Endothelial cell (in vitro differentiated cells): ENCODE measurements around the gene BCAR3. TPM values are rescaled to one million over a fixed set of nuclear protein-coding genes. Genes with fewer than 3 reads are reported as not detected.
"Not testable (repeated sequence)": the region's sequence is repeated elsewhere in the genome, so short reads cannot be mapped to it uniquely, and the experiment has no call there.

Experiments
- DNase-seq: peaks from one replicate; pipeline ENCODE4 v3.0.0; 2021; ENCODE audit warnings: low spot score
- H3K27ac Mint-ChIP-seq: one replicate; pipeline ENCODE4 v1.8.0; 2021; ENCODE audit warnings: mixed read lengths, inconsistent platforms; ENCODE audit not compliant: unreplicated experiment
- H3K27me3 Mint-ChIP-seq: one replicate; pipeline ENCODE4 v1.8.0; 2021; ENCODE audit warnings: mild to moderate bottlenecking, moderate library complexity, mixed read lengths, inconsistent platforms; ENCODE audit not compliant: unreplicated experiment
- H3K36me3 Mint-ChIP-seq: one replicate; pipeline ENCODE4 v1.8.0; 2021; ENCODE audit warnings: mild to moderate bottlenecking, low read depth, mixed read lengths, inconsistent platforms; ENCODE audit not compliant: unreplicated experiment
- H3K4me1 Mint-ChIP-seq: one replicate; pipeline ENCODE4 v1.8.0; 2021; ENCODE audit warnings: mild to moderate bottlenecking, mixed read lengths, inconsistent platforms; ENCODE audit not compliant: unreplicated experiment
- H3K4me3 Mint-ChIP-seq: one replicate; pipeline ENCODE4 v1.8.0; 2021; ENCODE audit warnings: mild to moderate bottlenecking, mixed read lengths, inconsistent platforms; ENCODE audit not compliant: unreplicated experiment
- H3K9me3 Mint-ChIP-seq: one replicate; pipeline ENCODE4 v1.8.0; 2021; ENCODE audit warnings: mixed read lengths, inconsistent platforms; ENCODE audit not compliant: unreplicated experiment
- CTCF ChIP-seq: fragments of 200-600 bp; sonication (generic); IDR thresholded peaks from one replicate; pipeline ENCODE4 v1.5.0; 2021; ENCODE audit warnings: antibody characterized with exemption; ENCODE audit not compliant: unreplicated experiment
- total RNA-seq: library from RNA; stranded (reverse); fragmentation: NEBNext Ultra II Directional; extraction: Animal tissue kit (Norgen Biotek cat#: 25700); gene quantifications from one replicate; pipeline ENCODE4 v1.2.1, GENCODE V29; 2021; ENCODE audit not compliant: unreplicated experiment

The BCAR3 gene
- total RNA-seq, 1 donor from 2014 or later, result 19.9 TPM

GRCh38 chr1:93675271-93675670 lies 6.4 kb downstream of the BCAR3 start:
- no peak for TF ChIP-seq CTCF

DNA sequence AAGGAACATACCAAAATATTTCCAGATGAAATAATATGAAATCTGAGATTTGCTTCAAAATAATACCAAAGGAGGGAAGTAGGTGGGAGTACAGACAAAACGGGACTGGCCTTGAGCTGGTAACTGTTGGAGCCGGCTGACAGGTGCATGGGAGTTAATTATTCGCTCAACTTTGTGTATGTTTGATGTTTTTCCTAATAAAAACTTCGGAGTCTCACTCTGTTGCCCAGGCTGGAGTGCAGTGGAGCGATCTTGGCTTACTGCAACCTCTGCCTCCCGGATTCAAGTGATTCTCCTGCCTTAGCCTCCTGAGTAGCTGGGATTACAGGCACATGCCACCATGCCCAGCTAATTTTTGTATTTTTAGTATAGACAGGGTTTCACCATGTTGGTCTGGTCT lies 7.6 kb downstream of the BCAR3 start:
- Mint-ChIP-seq H3K4me1 (peaks cover 52% of the 10 kb centered on the region), H3K36me3 (peaks cover 15% of the 10 kb centered on the region)
- not testable (repeated sequence) for DNase-seq, H3K9me3 Mint-ChIP-seq, H3K27me3 Mint-ChIP-seq, H3K4me3 Mint-ChIP-seq, H3K27ac Mint-ChIP-seq

More at GRCh38 chr1:93675271-93675670, 6.4 kb downstream of the BCAR3 start:
- Mint-ChIP-seq H3K9me3 (no peaks in the 10 kb centered on the region), H3K36me3 (peaks cover 9% of the 10 kb centered on the region), H3K27me3 (peaks cover 3% of the 10 kb centered on the region), H3K4me3 (no peak overlapping the region), H3K4me1 (peaks cover 53% of the 10 kb centered on the region), H3K27ac (no peak overlapping the region)
- no peak for DNase-seq

- TF ChIP-seq CTCF, result no peak
- no peak overlapping the region for H3K4me3 Mint-ChIP-seq
- peaks cover 51% of the 10 kb centered on the region for H3K4me1 Mint-ChIP-seq
Measured at GRCh38 chr1:93673163-93673829, 8.3 kb downstream of the BCAR3 start.

GRCh38 chr1:93672477-93673162 lies 9.0 kb downstream of the BCAR3 start:
- Mint-ChIP-seq H3K9me3 (no peaks in the 10 kb centered on the region), H3K4me3 (no peak overlapping the region), H3K4me1 (peaks cover 54% of the 10 kb centered on the region), H3K36me3 (peaks cover 15% of the 10 kb centered on the region), H3K27ac (no peak overlapping the region), H3K27me3 (peaks cover 6% of the 10 kb centered on the region)
- DNase-seq, result no peak
- TF ChIP-seq CTCF, result no peak

More at GRCh38 chr1:93673163-93673829, 8.3 kb downstream of the BCAR3 start:
- H3K36me3 Mint-ChIP-seq, result peaks cover 15% of the 10 kb centered on the region
- no peak for DNase-seq
- H3K27me3 Mint-ChIP-seq, result peaks cover 3% of the 10 kb centered on the region
- no peaks in the 10 kb centered on the region for H3K9me3 Mint-ChIP-seq
- no peak overlapping the region for H3K27ac Mint-ChIP-seq

DNA sequence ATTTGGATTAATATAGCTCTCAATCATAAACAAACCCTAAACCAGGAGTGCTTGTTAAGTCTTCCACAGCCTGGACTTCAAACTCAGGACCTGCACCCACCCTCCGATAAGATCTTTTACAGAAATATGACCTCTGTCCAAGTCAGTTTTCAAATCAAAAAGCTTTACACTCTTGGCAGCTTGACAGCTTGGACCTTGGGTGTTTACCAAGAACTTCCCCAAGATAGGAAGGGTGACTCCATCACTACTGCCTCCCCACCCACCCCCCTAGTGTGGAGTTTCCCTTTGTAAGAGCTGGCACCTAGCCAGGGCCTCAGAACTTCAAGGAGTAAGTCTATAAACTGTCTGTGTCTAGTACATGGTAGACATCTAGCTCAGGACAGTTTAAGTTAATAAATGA lies 9.6 kb downstream of the BCAR3 start:
- no peak for TF ChIP-seq CTCF
- H3K27ac Mint-ChIP-seq, result no peak overlapping the region
- H3K27me3 Mint-ChIP-seq, result peaks cover 6% of the 10 kb centered on the region
- no peak overlapping the region for H3K4me3 Mint-ChIP-seq
- DNase-seq, result no peak
- peaks cover 9% of the 10 kb centered on the region for H3K36me3 Mint-ChIP-seq
- no peaks in the 10 kb centered on the region for H3K9me3 Mint-ChIP-seq
- H3K4me1 Mint-ChIP-seq, result peaks cover 53% of the 10 kb centered on the region
